Mononuclear cell (primary cell): Measurements from ENCODE around the gene SH3GL3. TPM values are rescaled to one million over a fixed set of nuclear protein-coding genes. Genes with fewer than 3 reads are reported as not detected.

Experiments used
- H3K27me3 ChIP-seq: 2 replicates; pipeline ENCODE4 v1.6.0; 2011; ENCODE audit warnings: low read length, control low read depth; ENCODE audit not compliant: insufficient read depth
- H3K4me1 ChIP-seq: 2 replicates; pipeline ENCODE4 v1.5.1; 2011; ENCODE audit warnings: mild to moderate bottlenecking, low read length, control low read depth; ENCODE audit not compliant: insufficient read depth
- H3K4me3 ChIP-seq: 2 replicates; pipeline ENCODE4 v1.5.1; 2011; ENCODE audit warnings: mild to moderate bottlenecking, low read length, moderate library complexity
- H3K9me3 ChIP-seq: 2 replicates; pipeline ENCODE4 v1.5.1; 2011; ENCODE audit warnings: low read depth, mild to moderate bottlenecking, control low read depth, low read length
- total RNA-seq: library from RNA; depleted of rRNA; stranded (reverse); fragments of >200 nt; gene quantifications from one replicate; pipeline ENCODE4 v1.2.3, GENCODE V29; 2012

The SH3GL3 gene
- total RNA-seq, 1 donor, result not detected

- no peaks in the 10 kb centered on the region for H3K9me3 ChIP-seq
Observed at GRCh38 chr15:83658430-83659416, 211.6 kb downstream of the SH3GL3 start.

GRCh38 chr15:83659417-83659812 lies 212.3 kb downstream of the SH3GL3 start:
- H3K4me1 ChIP-seq, result no peaks in the 10 kb centered on the region
- peaks cover 12% of the 10 kb centered on the region for H3K27me3 ChIP-seq
- no peaks in the 10 kb centered on the region for H3K9me3 ChIP-seq
- H3K4me3 ChIP-seq, result no peak overlapping the region

More at GRCh38 chr15:83658430-83659416, 211.6 kb downstream of the SH3GL3 start:
- H3K4me3 ChIP-seq, result no peak overlapping the region
- no peaks in the 10 kb centered on the region for H3K4me1 ChIP-seq
- peaks cover 14% of the 10 kb centered on the region for H3K27me3 ChIP-seq

- no peaks in the 10 kb centered on the region for H3K27me3 ChIP-seq
- H3K4me1 ChIP-seq, result no peaks in the 10 kb centered on the region
- H3K4me3 ChIP-seq, result no peak overlapping the region
Observed at GRCh38 chr15:83665480-83665879, 218.3 kb downstream of the SH3GL3 start.

More at GRCh38 chr15:83665480-83665879, 218.3 kb downstream of the SH3GL3 start:
- no peaks in the 10 kb centered on the region for H3K9me3 ChIP-seq

Other genes starting within 250 kb of the SH3GL3 start
- gene HDGFL3, start 239.5 kb upstream of the SH3GL3 start, total RNA-seq, result 6.5 TPM
- not detected for gene BNC1, start 162.7 kb upstream of the SH3GL3 start, total RNA-seq
- not detected for gene ADAMTSL3, start 206.8 kb downstream of the SH3GL3 start, total RNA-seq